Endothelial cell (in vitro differentiated cells): Measurements from ENCODE around the gene NRIP2. TPM values are rescaled to one million over a fixed set of nuclear protein-coding genes. Genes with fewer than 3 reads are reported as not detected.
A peak's percentile ranks its signal among the peaks of the same experiment; 100 is the strongest.

Experiments
- DNase-seq: peaks from one replicate; pipeline ENCODE4 v3.0.0; 2021; ENCODE audit warnings: low spot score
- H3K27ac Mint-ChIP-seq: one replicate; pipeline ENCODE4 v1.8.0; 2021; ENCODE audit warnings: mixed read lengths, inconsistent platforms; ENCODE audit not compliant: unreplicated experiment
- H3K27me3 Mint-ChIP-seq: one replicate; pipeline ENCODE4 v1.8.0; 2021; ENCODE audit warnings: mild to moderate bottlenecking, moderate library complexity, mixed read lengths, inconsistent platforms; ENCODE audit not compliant: unreplicated experiment
- H3K36me3 Mint-ChIP-seq: one replicate; pipeline ENCODE4 v1.8.0; 2021; ENCODE audit warnings: mild to moderate bottlenecking, low read depth, mixed read lengths, inconsistent platforms; ENCODE audit not compliant: unreplicated experiment
- H3K4me1 Mint-ChIP-seq: one replicate; pipeline ENCODE4 v1.8.0; 2021; ENCODE audit warnings: mild to moderate bottlenecking, mixed read lengths, inconsistent platforms; ENCODE audit not compliant: unreplicated experiment
- H3K4me3 Mint-ChIP-seq: one replicate; pipeline ENCODE4 v1.8.0; 2021; ENCODE audit warnings: mild to moderate bottlenecking, mixed read lengths, inconsistent platforms; ENCODE audit not compliant: unreplicated experiment
- H3K9me3 Mint-ChIP-seq: one replicate; pipeline ENCODE4 v1.8.0; 2021; ENCODE audit warnings: mixed read lengths, inconsistent platforms; ENCODE audit not compliant: unreplicated experiment
- total RNA-seq: library from RNA; stranded (reverse); fragmentation: NEBNext Ultra II Directional; extraction: Animal tissue kit (Norgen Biotek cat#: 25700); gene quantifications from one replicate; pipeline ENCODE4 v1.2.1, GENCODE V29; 2021; ENCODE audit not compliant: unreplicated experiment
- TF ChIP-seq, protein P1 (sequence below): fragments of 200-600 bp; sonication (generic); IDR thresholded peaks from one replicate; pipeline ENCODE4 v1.5.0; 2021; ENCODE audit warnings: antibody characterized with exemption; ENCODE audit not compliant: unreplicated experiment

The NRIP2 gene
- total RNA-seq, 1 donor from 2014 or later = 0.13 TPM

DNA sequence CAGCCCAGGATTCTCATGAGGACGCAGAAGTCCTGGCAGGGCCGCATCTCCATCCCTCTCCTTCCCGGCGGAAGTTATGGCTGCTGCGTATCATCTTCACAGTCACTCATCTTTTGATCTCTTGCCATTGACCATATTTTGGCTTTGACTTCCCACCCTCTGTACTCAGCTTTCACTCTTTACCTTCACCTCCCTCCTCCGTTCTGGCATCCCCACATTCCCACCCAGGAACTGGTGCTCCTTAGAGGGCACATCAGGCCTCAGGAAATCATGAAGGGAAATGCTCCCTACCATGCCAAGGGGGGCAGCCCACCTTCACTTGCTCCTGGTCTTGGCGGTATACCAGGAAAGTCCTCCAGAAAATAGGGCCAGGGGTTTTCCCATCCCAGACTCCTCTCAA, 20.7 kb upstream of the NRIP2 start:
- peaks cover 6% of the 10 kb centered on the region for H3K27me3 Mint-ChIP-seq
- H3K27ac Mint-ChIP-seq = no peak overlapping the region
- no peak overlapping the region for H3K4me3 Mint-ChIP-seq
- TF ChIP-seq, protein P1, sequence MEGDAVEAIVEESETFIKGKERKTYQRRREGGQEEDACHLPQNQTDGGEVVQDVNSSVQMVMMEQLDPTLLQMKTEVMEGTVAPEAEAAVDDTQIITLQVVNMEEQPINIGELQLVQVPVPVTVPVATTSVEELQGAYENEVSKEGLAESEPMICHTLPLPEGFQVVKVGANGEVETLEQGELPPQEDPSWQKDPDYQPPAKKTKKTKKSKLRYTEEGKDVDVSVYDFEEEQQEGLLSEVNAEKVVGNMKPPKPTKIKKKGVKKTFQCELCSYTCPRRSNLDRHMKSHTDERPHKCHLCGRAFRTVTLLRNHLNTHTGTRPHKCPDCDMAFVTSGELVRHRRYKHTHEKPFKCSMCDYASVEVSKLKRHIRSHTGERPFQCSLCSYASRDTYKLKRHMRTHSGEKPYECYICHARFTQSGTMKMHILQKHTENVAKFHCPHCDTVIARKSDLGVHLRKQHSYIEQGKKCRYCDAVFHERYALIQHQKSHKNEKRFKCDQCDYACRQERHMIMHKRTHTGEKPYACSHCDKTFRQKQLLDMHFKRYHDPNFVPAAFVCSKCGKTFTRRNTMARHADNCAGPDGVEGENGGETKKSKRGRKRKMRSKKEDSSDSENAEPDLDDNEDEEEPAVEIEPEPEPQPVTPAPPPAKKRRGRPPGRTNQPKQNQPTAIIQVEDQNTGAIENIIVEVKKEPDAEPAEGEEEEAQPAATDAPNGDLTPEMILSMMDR = no peak
- H3K36me3 Mint-ChIP-seq = peaks cover 8% of the 10 kb centered on the region
- H3K9me3 Mint-ChIP-seq = no peaks in the 10 kb centered on the region
- DNase-seq = no peak
- H3K4me1 Mint-ChIP-seq = no peaks in the 10 kb centered on the region

- peaks cover 1% of the 10 kb centered on the region for H3K36me3 Mint-ChIP-seq
- no peak overlapping the region for H3K27ac Mint-ChIP-seq
- TF ChIP-seq, protein P1 = no peak
- no peaks in the 10 kb centered on the region for H3K4me1 Mint-ChIP-seq
- DNase-seq = no peak
- peaks cover 6% of the 10 kb centered on the region for H3K27me3 Mint-ChIP-seq
- H3K9me3 Mint-ChIP-seq = no peaks in the 10 kb centered on the region
- H3K4me3 Mint-ChIP-seq = no peak overlapping the region
Measured at GRCh38 chr12:2854669-2855453, 20.0 kb upstream of the NRIP2 start.

DNA sequence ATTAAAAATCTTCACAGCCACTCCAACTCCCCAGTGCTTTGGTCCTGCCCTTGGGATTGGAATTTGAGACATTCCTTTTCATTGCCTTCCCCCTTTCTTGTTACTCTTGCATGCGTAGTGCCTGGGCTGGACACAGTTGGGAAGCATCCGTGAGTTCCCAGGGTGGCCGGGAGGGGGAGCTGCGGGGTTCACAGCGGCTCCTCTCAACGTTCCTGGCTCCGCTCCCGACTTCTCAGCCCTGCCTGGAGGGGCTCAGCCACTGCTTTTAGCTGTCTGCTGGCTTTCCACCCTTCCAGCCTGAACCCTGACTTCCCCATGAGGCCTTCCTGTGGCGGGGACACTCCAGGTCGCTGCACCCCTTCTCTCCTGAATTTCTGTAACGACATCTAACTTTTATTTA, 18.8 kb upstream of the NRIP2 start:
- Mint-ChIP-seq H3K4me3 (no peak overlapping the region), H3K4me1 (no peaks in the 10 kb centered on the region), H3K9me3 (no peaks in the 10 kb centered on the region), H3K27ac (no peak overlapping the region), H3K27me3 (peaks cover 6% of the 10 kb centered on the region), H3K36me3 (peaks cover 3% of the 10 kb centered on the region)
- peak; percentile 93 for DNase-seq
- TF ChIP-seq, protein P1 = peak; percentile 72

- H3K9me3 Mint-ChIP-seq = no peaks in the 10 kb centered on the region
- H3K36me3 Mint-ChIP-seq = peaks cover 3% of the 10 kb centered on the region
- no peak overlapping the region for H3K27ac Mint-ChIP-seq
- TF ChIP-seq, protein P1 = no peak
- H3K4me1 Mint-ChIP-seq = no peaks in the 10 kb centered on the region
- DNase-seq = no peak
- H3K27me3 Mint-ChIP-seq = peaks cover 8% of the 10 kb centered on the region
- no peak overlapping the region for H3K4me3 Mint-ChIP-seq
Measured at GRCh38 chr12:2851931-2852330, 17.1 kb upstream of the NRIP2 start.

DNA sequence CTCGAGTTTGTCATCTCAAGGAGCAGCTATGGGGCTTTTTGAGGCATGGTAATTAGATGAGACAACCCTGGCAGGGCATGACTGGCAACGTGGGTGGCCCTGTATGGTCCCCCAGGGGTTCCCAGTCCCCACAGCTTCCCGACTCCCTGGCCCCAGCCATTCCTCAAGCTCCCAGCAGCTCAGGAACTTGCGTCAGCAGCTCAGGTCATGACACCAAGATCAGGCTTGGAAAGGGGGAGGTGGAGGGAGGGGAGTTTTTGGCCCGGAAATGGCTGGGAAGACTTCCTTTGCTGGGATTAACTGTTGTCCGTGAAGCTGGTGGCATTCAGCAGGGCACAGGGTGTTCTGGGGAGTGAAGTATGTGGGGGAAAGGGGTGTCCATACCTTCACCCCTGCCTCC, 10.4 kb upstream of the NRIP2 start:
- peaks cover 3% of the 10 kb centered on the region for H3K36me3 Mint-ChIP-seq
- TF ChIP-seq, protein P1 = no peak
- no peaks in the 10 kb centered on the region for H3K9me3 Mint-ChIP-seq
- peaks cover 1% of the 10 kb centered on the region for H3K27me3 Mint-ChIP-seq
- peak; percentile 18 for DNase-seq
- H3K4me1 Mint-ChIP-seq = peaks cover 16% of the 10 kb centered on the region
- no peak overlapping the region for H3K27ac Mint-ChIP-seq
- no peak overlapping the region for H3K4me3 Mint-ChIP-seq
